ENCODE data around the gene DHCR24. TPM values are rescaled to one million over a fixed set of nuclear protein-coding genes. Genes with fewer than 3 reads are reported as not detected.

DHCR24 gene
- polyA plus RNA-seq, 1 experiment = 60.5 TPM

GRCh38 chr1:54800041-54800898, 86.7 kb downstream of the DHCR24 start:
- Histone ChIP-seq H3K27ac (ENCODE audit: low read depth, low read length) (no peak overlapping the region), H3K27me3 (ENCODE audit: control insufficient read depth, insufficient read depth, low read length) (peaks cover 31% of the 10 kb centered on the region), H3K9me3 (ENCODE audit: control insufficient read depth, insufficient read depth, low read length) (no peaks in the 10 kb centered on the region), H3K4me3 (ENCODE audit: low read depth, low read length) (no peak overlapping the region)
- TF ChIP-seq CTCF (IDR thresholded peaks at IDR 0.05; ENCODE audit: low read depth, low read length) = no peak
- no peak for DNase-seq (ENCODE audit: low read depth, low spot score)
- CTCF ChIA-PET = interaction anchor here (2.6 kb wide), 1 partner anchor 9 kb away, joined by 8 read pairs; no protein-coding TSS in a partner anchor
- POLR2A ChIA-PET = no interaction called here

Other genes with a start within 250 kb of the DHCR24 start
- gene MROH7, start 245.4 kb downstream of the DHCR24 start, polyA plus RNA-seq (2011; rRNA removed) = 0.05 TPM in 1 of 2 replicates, not detected in the other
- gene TTC4, start 171.3 kb downstream of the DHCR24 start, polyA plus RNA-seq (2011; rRNA removed) = 22.5 and 22.7 TPM in 2 replicates
- 4.2 and 4.7 TPM in 2 replicates for gene PARS2, start 122.7 kb downstream of the DHCR24 start, polyA plus RNA-seq (2011; rRNA removed)
- gene TTC22, start 85.9 kb downstream of the DHCR24 start, polyA plus RNA-seq (2011; rRNA removed) = not detected in 2 replicates
- not detected in 2 replicates for gene TMEM61, start 93.4 kb upstream of the DHCR24 start, polyA plus RNA-seq (2011; rRNA removed)
- not detected in 2 replicates for gene BSND, start 111.7 kb upstream of the DHCR24 start, polyA plus RNA-seq (2011; rRNA removed)
- 0.06 and 0.17 TPM in 2 replicates for gene PCSK9, start 152.4 kb upstream of the DHCR24 start, polyA plus RNA-seq (2011; rRNA removed)

Measured in AG04450 (cell line).